ENCODE data around the gene LRRC37A. TPM values are rescaled to one million over a fixed set of nuclear protein-coding genes. Genes with fewer than 3 reads are reported as not detected.

The LRRC37A gene
- total and polyA plus RNA-seq, 9 of the 15 experiments (the other 6 are each of a cell fraction or from before 2014, with no cell fraction given): 0.14 to 3.1 (median 1.8) TPM

DNA sequence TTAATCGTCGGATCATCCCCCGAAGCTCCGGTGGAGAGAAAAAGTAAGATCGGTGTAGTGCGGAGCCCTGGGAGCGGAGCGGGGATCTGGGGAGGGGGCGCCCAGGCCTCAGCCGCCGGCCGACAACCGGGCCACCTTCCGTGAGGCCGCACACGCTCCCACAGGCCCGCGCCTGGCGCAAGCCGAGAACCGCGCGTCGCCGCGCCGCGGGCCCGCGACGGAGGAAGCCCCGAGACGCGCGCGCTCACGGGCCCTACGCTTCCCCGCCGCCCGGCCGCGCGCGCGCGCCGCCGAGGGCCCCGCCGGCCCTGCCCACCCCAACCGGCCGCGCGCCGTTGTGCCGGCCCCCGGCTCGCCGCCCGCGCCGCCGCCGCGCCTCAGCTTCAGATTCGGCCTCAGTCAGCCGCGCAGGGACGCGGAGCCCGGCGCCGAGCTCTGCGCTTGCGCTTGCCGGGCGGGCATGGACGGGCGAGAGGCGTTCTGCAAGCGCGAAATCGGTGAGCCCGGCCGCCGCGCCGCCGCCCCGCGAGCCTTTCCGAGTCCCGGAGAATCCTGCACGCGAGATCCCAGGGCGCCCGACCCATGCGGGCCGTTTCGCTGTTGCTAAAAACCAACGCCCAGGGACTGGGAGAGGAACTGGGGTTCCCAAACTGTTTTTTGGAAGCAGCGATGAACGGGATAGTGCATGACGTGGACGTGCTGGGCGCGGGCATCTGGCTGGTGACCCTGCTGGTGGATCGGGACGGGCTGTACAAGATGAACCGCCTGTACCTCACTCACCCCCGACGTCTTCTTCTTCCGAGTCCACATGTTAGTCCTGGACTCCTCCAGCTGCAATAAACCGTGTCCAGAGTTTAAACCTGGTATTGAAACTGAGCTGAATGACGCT is 28.0 kb upstream of the LRRC37A start:
- FAIRE-seq: peak; percentile 19
- Histone ChIP-seq H3K9me1 (ENCODE audit: control insufficient read depth, insufficient read depth, low read length) (no peaks in the 10 kb centered on the region), H3K9ac (ENCODE audit: insufficient read depth in 1 of 2, low read depth in 2 of 2, low read length in 2 of 2) (peak overlapping the region; percentile 77 to 96), H3K27ac (ENCODE audit: extremely low read depth, low read depth, low read length) (peak overlapping the region; percentile 74), H3K36me3 (ENCODE audit: control insufficient read depth, insufficient read depth, low read length) (no peaks in the 10 kb centered on the region), H3K4me3 (peak overlapping the region; percentile 65), H3K79me2 (ENCODE audit: control insufficient read depth, insufficient read depth, low read length) (no peaks in the 10 kb centered on the region), H3K4me2 (ENCODE audit: insufficient read depth, low read length) (peak overlapping the region; percentile 84), H3K9me3 (replicated peaks; ENCODE audit: control insufficient read depth, insufficient read depth, low read depth, low read length) (no peaks in the 10 kb centered on the region), H3K27me3 (ENCODE audit: control insufficient read depth in 2 of 2, insufficient read depth in 2 of 2, low read length in 2 of 2) (no peaks in the 10 kb centered on the region), H4K20me1 (replicated peaks; ENCODE audit: control insufficient read depth, insufficient read depth, low read length) (no peaks in the 10 kb centered on the region), H3K4me1 (replicated peaks in 1 of 2; ENCODE audit: control insufficient read depth in 2 of 2, insufficient read depth in 2 of 2, low read length in 2 of 2) (peaks cover 19 to 29% of the 10 kb centered on the region in 2 experiments; a peak in 4 of 5 replicates), H2AFZ (ENCODE audit: low read depth, low read length) (peak overlapping the region; percentile 95)
- ATAC-seq: peak; percentile 91
- under 1% methylated on average over 104 of the region's 116 CpGs for WGBS (ENCODE audit: insufficient coverage, low coverage, missing lambda C conversion rate)
- in situ Hi-C loops (cut with MboI): loop anchor here (5.0 to 25.0 kb wide), 2 partner anchors 95 to 235 kb away; partner anchors contain the start of gene ARL17B
- peak; percentile 95 to 99 (median 98) for DNase-seq (ENCODE audit: extremely low read depth in 1 of 4, low spot score in 3 of 4)
- BruUV-seq (replicated peaks): TSS peak; percentile 91
- CTCF ChIA-PET (ENCODE audit: low intra/inter-chr PET ratio): interaction anchor here (1.2 to 1.3 kb wide), 2 partner anchors 74 to 318 kb away, joined by 4 to 7 read pairs; partner anchors contain the start of gene KANSL1
- POLR2A ChIA-PET: interaction anchor here (0.6 kb wide), 1 partner anchor 842 kb away, joined by 3 read pairs; no protein-coding TSS in a partner anchor
- intact Hi-C loops (cut with micrococcal nuclease): loop anchor here (5.0 kb wide), 1 partner anchor 75 kb away; the partner anchor contains the start of gene KANSL1
- TF ChIP-seq, protein P1, sequence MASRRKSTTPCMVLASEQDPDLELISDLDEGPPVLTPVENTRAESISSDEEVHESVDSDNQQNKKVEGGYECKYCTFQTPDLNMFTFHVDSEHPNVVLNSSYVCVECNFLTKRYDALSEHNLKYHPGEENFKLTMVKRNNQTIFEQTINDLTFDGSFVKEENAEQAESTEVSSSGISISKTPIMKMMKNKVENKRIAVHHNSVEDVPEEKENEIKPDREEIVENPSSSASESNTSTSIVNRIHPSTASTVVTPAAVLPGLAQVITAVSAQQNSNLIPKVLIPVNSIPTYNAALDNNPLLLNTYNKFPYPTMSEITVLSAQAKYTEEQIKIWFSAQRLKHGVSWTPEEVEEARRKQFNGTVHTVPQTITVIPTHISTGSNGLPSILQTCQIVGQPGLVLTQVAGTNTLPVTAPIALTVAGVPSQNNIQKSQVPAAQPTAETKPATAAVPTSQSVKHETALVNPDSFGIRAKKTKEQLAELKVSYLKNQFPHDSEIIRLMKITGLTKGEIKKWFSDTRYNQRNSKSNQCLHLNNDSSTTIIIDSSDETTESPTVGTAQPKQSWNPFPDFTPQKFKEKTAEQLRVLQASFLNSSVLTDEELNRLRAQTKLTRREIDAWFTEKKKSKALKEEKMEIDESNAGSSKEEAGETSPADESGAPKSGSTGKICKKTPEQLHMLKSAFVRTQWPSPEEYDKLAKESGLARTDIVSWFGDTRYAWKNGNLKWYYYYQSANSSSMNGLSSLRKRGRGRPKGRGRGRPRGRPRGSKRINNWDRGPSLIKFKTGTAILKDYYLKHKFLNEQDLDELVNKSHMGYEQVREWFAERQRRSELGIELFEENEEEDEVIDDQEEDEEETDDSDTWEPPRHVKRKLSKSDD (conservative IDR thresholded peaks at IDR 0.05; ENCODE audit: low read length): no peak
- TF ChIP-seq NEUROD1 (IDR thresholded peaks at IDR 0.05; ENCODE audit: borderline replicate concordance, low read depth, low read length, partially characterized antibody): no peak
- TF ChIP-seq ZNF408 (CRISPR knock-in tag; IDR thresholded peaks at IDR 0.05; ENCODE audit: low read depth): no peak
- TF ChIP-seq EHMT2 (IDR thresholded peaks at IDR 0.05): no peak
- TF ChIP-seq ZNF830 (CRISPR knock-in tag; IDR thresholded peaks at IDR 0.05): no peak
- TF ChIP-seq, protein P2, sequence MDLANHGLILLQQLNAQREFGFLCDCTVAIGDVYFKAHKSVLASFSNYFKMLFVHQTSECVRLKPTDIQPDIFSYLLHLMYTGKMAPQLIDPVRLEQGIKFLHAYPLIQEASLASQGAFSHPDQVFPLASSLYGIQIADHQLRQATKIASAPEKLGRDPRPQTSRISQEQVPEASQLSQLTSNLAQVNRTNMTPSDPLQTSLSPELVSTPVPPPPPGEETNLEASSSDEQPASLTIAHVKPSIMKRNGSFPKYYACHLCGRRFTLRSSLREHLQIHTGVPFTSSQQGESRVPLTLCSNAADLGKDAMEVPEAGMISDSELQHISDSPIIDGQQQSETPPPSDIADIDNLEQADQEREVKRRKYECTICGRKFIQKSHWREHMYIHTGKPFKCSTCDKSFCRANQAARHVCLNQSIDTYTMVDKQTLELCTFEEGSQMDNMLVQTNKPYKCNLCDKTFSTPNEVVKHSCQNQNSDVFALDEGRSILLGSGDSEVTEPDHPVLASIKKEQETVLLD (IDR thresholded peaks at IDR 0.05): no peak; the same call in 1 of the 2 replicates
- peak; percentile 33 for TF ChIP-seq RBM22 (IDR thresholded peaks at IDR 0.05; ENCODE audit: low read depth, low read length, poor library complexity, severe bottlenecking)
- TF ChIP-seq ZNF41 (CRISPR knock-in tag; conservative IDR thresholded peaks at IDR 0.05): peak; percentile 74; the same call in 1 of the 2 replicates
- TF ChIP-seq, protein P3, sequence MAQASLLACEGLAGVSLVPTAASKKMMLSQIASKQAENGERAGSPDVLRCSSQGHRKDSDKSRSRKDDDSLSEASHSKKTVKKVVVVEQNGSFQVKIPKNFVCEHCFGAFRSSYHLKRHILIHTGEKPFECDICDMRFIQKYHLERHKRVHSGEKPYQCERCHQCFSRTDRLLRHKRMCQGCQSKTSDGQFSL (CRISPR knock-in tag; IDR thresholded peaks at IDR 0.05): peak; percentile 6; the same call in 1 of the 2 replicates
- TF ChIP-seq, protein P3 (tag; IDR thresholded peaks at IDR 0.05): peak in 1 of 2 experiments; percentile 66; a peak in 1 of 4 replicates
- TF ChIP-seq, protein P4, sequence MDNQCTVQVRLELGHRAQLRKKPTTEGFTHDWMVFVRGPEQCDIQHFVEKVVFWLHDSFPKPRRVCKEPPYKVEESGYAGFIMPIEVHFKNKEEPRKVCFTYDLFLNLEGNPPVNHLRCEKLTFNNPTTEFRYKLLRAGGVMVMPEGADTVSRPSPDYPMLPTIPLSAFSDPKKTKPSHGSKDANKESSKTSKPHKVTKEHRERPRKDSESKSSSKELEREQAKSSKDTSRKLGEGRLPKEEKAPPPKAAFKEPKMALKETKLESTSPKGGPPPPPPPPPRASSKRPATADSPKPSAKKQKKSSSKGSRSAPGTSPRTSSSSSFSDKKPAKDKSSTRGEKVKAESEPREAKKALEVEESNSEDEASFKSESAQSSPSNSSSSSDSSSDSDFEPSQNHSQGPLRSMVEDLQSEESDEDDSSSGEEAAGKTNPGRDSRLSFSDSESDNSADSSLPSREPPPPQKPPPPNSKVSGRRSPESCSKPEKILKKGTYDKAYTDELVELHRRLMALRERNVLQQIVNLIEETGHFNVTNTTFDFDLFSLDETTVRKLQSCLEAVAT (IDR thresholded peaks at IDR 0.05): no peak
- TF ChIP-seq FUS (optimal IDR thresholded peaks at IDR 0.05; ENCODE audit: low read depth, low read length): no peak
- TF ChIP-seq ZFPM2 (CRISPR knock-in tag; IDR thresholded peaks at IDR 0.05): no peak

Measured in K562 (cell line).